ENCODE measurements around the gene OR7G1.

GRCh38 chr19:9078651-9079050, 36.9 kb downstream of the OR7G1 start:
- TF ChIP-seq POLR2AphosphoS5 (IDR thresholded peaks at IDR 0.05; ENCODE audit: insufficient read depth, low read depth, low read length), result no peak
- TF ChIP-seq CTCF (IDR thresholded peaks at IDR 0.05; ENCODE audit: extremely low read depth in 1 of 2, insufficient read depth in 1 of 2, low read depth in 1 of 2, low read length in 2 of 2), result no peak
- TF ChIP-seq EZH2 (IDR thresholded peaks at IDR 0.05; ENCODE audit: borderline replicate concordance, low read depth, low read length, severe bottlenecking), result no peak
- TF ChIP-seq MAX (IDR thresholded peaks at IDR 0.05; ENCODE audit: insufficient read depth, insufficient read length), result no peak
- no peak for TF ChIP-seq POLR2A (IDR thresholded peaks at IDR 0.05; ENCODE audit: low read depth, low read length)
- TF ChIP-seq JUN (IDR thresholded peaks at IDR 0.05; ENCODE audit: borderline replicate concordance, insufficient read depth, insufficient read length, low read depth), result no peak
- TF ChIP-seq GATA2 (IDR thresholded peaks at IDR 0.05; ENCODE audit: insufficient read depth, insufficient read length, low read depth, low read length), result no peak
- no peak for TF ChIP-seq MYC (IDR thresholded peaks at IDR 0.05; ENCODE audit: low read depth, low read length)
- no peak for TF ChIP-seq FOS (IDR thresholded peaks at IDR 0.05; ENCODE audit: borderline replicate concordance, insufficient read depth, low read length)
